ENCODE data around the gene SCN1A. TPM values are rescaled to one million over a fixed set of nuclear protein-coding genes. Genes with fewer than 3 reads are reported as not detected.
A peak's percentile ranks its signal among the peaks of the same experiment; 100 is the strongest.

SCN1A gene
- total RNA-seq, 1 experiment from 2014 or later, result not detected

- DNase-seq, result no peak
- Histone ChIP-seq H3K79me2 (ENCODE audit: low read length) (no peaks in the 10 kb centered on the region), H3K9me3 (ENCODE audit: low read length) (no peaks in the 10 kb centered on the region), H3K36me3 (ENCODE audit: insufficient read depth, low read length) (no peaks in the 10 kb centered on the region), H3K27me3 (ENCODE audit: low read length) (no peaks in the 10 kb centered on the region), H3K9ac (ENCODE audit: low read length) (no peak overlapping the region), H3K4me3 (ENCODE audit: low read length) (no peak overlapping the region), H4K20me1 (ENCODE audit: insufficient read depth, low read depth, low read length) (no peaks in the 10 kb centered on the region), H3K27ac (ENCODE audit: low read length) (no peak overlapping the region), H3K4me1 (ENCODE audit: low read length) (no peaks in the 10 kb centered on the region), H3K4me2 (ENCODE audit: low read depth, low read length, poor library complexity, severe bottlenecking) (no peak overlapping the region), H3K9me2 (replicated peaks; ENCODE audit: insufficient read depth, low read length) (no peaks in the 10 kb centered on the region), H2AFZ (ENCODE audit: low read length) (no peak overlapping the region)
Observed at GRCh38 chr2:166156985-166157490, 29.2 kb upstream of the SCN1A start.

- no peak for DNase-seq
- H3K4me3 ChIP-seq (ENCODE audit: low read length), result no peak overlapping the region
- no peaks in the 10 kb centered on the region for H3K9me2 ChIP-seq (replicated peaks; ENCODE audit: insufficient read depth, low read length)
- H3K27ac ChIP-seq (ENCODE audit: low read length), result no peak overlapping the region
- H2AFZ ChIP-seq (ENCODE audit: low read length), result no peak overlapping the region
- no peaks in the 10 kb centered on the region for H3K9me3 ChIP-seq (ENCODE audit: low read length)
- no peak overlapping the region for H3K9ac ChIP-seq (ENCODE audit: low read length)
- H3K79me2 ChIP-seq (ENCODE audit: low read length), result no peaks in the 10 kb centered on the region
- H3K36me3 ChIP-seq (ENCODE audit: insufficient read depth, low read length), result no peaks in the 10 kb centered on the region
- no peaks in the 10 kb centered on the region for H4K20me1 ChIP-seq (ENCODE audit: insufficient read depth, low read depth, low read length)
- H3K4me1 ChIP-seq (ENCODE audit: low read length), result no peaks in the 10 kb centered on the region
- no peaks in the 10 kb centered on the region for H3K27me3 ChIP-seq (ENCODE audit: low read length)
- no peak overlapping the region for H3K4me2 ChIP-seq (ENCODE audit: low read depth, low read length, poor library complexity, severe bottlenecking)
Observed at GRCh38 chr2:166155589-166155988, 27.8 kb upstream of the SCN1A start.

GRCh38 chr2:166154685-166155338 lies 27.0 kb upstream of the SCN1A start:
- Histone ChIP-seq H3K36me3 (ENCODE audit: insufficient read depth, low read length) (no peaks in the 10 kb centered on the region), H3K9me3 (ENCODE audit: low read length) (no peaks in the 10 kb centered on the region), H4K20me1 (ENCODE audit: insufficient read depth, low read depth, low read length) (no peaks in the 10 kb centered on the region), H3K9me2 (replicated peaks; ENCODE audit: insufficient read depth, low read length) (no peaks in the 10 kb centered on the region), H3K9ac (ENCODE audit: low read length) (no peak overlapping the region), H3K4me1 (ENCODE audit: low read length) (no peaks in the 10 kb centered on the region), H3K27ac (ENCODE audit: low read length) (no peak overlapping the region), H3K79me2 (ENCODE audit: low read length) (no peaks in the 10 kb centered on the region), H3K4me2 (ENCODE audit: low read depth, low read length, poor library complexity, severe bottlenecking) (no peak overlapping the region), H3K4me3 (ENCODE audit: low read length) (no peak overlapping the region), H3K27me3 (ENCODE audit: low read length) (no peaks in the 10 kb centered on the region), H2AFZ (ENCODE audit: low read length) (no peak overlapping the region)
- no peak for DNase-seq

- Histone ChIP-seq H3K4me1 (ENCODE audit: low read length) (no peaks in the 10 kb centered on the region), H4K20me1 (ENCODE audit: insufficient read depth, low read depth, low read length) (no peaks in the 10 kb centered on the region), H3K27ac (ENCODE audit: low read length) (no peak overlapping the region), H3K9me2 (replicated peaks; ENCODE audit: insufficient read depth, low read length) (no peaks in the 10 kb centered on the region), H3K4me3 (ENCODE audit: low read length) (no peak overlapping the region), H3K9ac (ENCODE audit: low read length) (no peak overlapping the region), H3K27me3 (ENCODE audit: low read length) (no peaks in the 10 kb centered on the region), H3K36me3 (ENCODE audit: insufficient read depth, low read length) (no peaks in the 10 kb centered on the region), H3K9me3 (ENCODE audit: low read length) (no peaks in the 10 kb centered on the region), H3K4me2 (ENCODE audit: low read depth, low read length, poor library complexity, severe bottlenecking) (no peak overlapping the region), H2AFZ (ENCODE audit: low read length) (no peak overlapping the region), H3K79me2 (ENCODE audit: low read length) (no peaks in the 10 kb centered on the region)
- no peak for DNase-seq
Observed at GRCh38 chr2:166152064-166152463, 24.2 kb upstream of the SCN1A start.

- no peak for DNase-seq
- no peak overlapping the region for H3K4me2 ChIP-seq (ENCODE audit: low read depth, low read length, poor library complexity, severe bottlenecking)
- H4K20me1 ChIP-seq (ENCODE audit: insufficient read depth, low read depth, low read length), result no peaks in the 10 kb centered on the region
- no peak overlapping the region for H3K9ac ChIP-seq (ENCODE audit: low read length)
- no peak overlapping the region for H3K27ac ChIP-seq (ENCODE audit: low read length)
- H3K4me1 ChIP-seq (ENCODE audit: low read length), result no peaks in the 10 kb centered on the region
- H2AFZ ChIP-seq (ENCODE audit: low read length), result no peak overlapping the region
- no peaks in the 10 kb centered on the region for H3K9me3 ChIP-seq (ENCODE audit: low read length)
- no peaks in the 10 kb centered on the region for H3K9me2 ChIP-seq (replicated peaks; ENCODE audit: insufficient read depth, low read length)
- H3K27me3 ChIP-seq (ENCODE audit: low read length), result no peaks in the 10 kb centered on the region; the same call in 1 of the 2 replicates
- no peaks in the 10 kb centered on the region for H3K79me2 ChIP-seq (ENCODE audit: low read length)
- no peaks in the 10 kb centered on the region for H3K36me3 ChIP-seq (ENCODE audit: insufficient read depth, low read length)
- no peak overlapping the region for H3K4me3 ChIP-seq (ENCODE audit: low read length)
Observed at GRCh38 chr2:166148500-166149400, 20.9 kb upstream of the SCN1A start.

GRCh38 chr2:166147883-166148282 lies 20.1 kb upstream of the SCN1A start:
- Histone ChIP-seq H3K9me2 (replicated peaks; ENCODE audit: insufficient read depth, low read length) (no peaks in the 10 kb centered on the region), H3K9me3 (ENCODE audit: low read length) (no peaks in the 10 kb centered on the region), H4K20me1 (ENCODE audit: insufficient read depth, low read depth, low read length) (no peaks in the 10 kb centered on the region), H3K27me3 (ENCODE audit: low read length) (no peaks in the 10 kb centered on the region; the same call in 1 of the 2 replicates), H3K27ac (ENCODE audit: low read length) (no peak overlapping the region), H2AFZ (ENCODE audit: low read length) (no peak overlapping the region), H3K9ac (ENCODE audit: low read length) (no peak overlapping the region), H3K4me1 (ENCODE audit: low read length) (no peaks in the 10 kb centered on the region), H3K79me2 (ENCODE audit: low read length) (no peaks in the 10 kb centered on the region), H3K4me2 (ENCODE audit: low read depth, low read length, poor library complexity, severe bottlenecking) (no peak overlapping the region), H3K4me3 (ENCODE audit: low read length) (no peak overlapping the region), H3K36me3 (ENCODE audit: insufficient read depth, low read length) (no peaks in the 10 kb centered on the region)
- peak; percentile 20 for DNase-seq

GRCh38 chr2:166144071-166144470 lies 16.3 kb upstream of the SCN1A start:
- Histone ChIP-seq H3K27ac (ENCODE audit: low read length) (no peak overlapping the region), H3K4me3 (ENCODE audit: low read length) (no peak overlapping the region), H4K20me1 (ENCODE audit: insufficient read depth, low read depth, low read length) (no peaks in the 10 kb centered on the region), H3K36me3 (ENCODE audit: insufficient read depth, low read length) (no peaks in the 10 kb centered on the region), H3K79me2 (ENCODE audit: low read length) (no peaks in the 10 kb centered on the region), H3K9ac (ENCODE audit: low read length) (no peak overlapping the region), H3K9me2 (replicated peaks; ENCODE audit: insufficient read depth, low read length) (no peaks in the 10 kb centered on the region), H3K27me3 (ENCODE audit: low read length) (no peaks in the 10 kb centered on the region; the same call in 1 of the 2 replicates), H3K4me2 (ENCODE audit: low read depth, low read length, poor library complexity, severe bottlenecking) (no peak overlapping the region), H3K4me1 (ENCODE audit: low read length) (peaks cover 4% of the 10 kb centered on the region), H2AFZ (ENCODE audit: low read length) (no peak overlapping the region), H3K9me3 (ENCODE audit: low read length) (no peaks in the 10 kb centered on the region)
- no peak for DNase-seq

- no peak overlapping the region for H3K27ac ChIP-seq (ENCODE audit: low read length)
- H3K79me2 ChIP-seq (ENCODE audit: low read length), result no peaks in the 10 kb centered on the region
- no peak overlapping the region for H3K9ac ChIP-seq (ENCODE audit: low read length)
- peaks cover 10% of the 10 kb centered on the region for H3K4me1 ChIP-seq (ENCODE audit: low read length)
- H3K36me3 ChIP-seq (ENCODE audit: insufficient read depth, low read length), result no peaks in the 10 kb centered on the region
- H3K9me3 ChIP-seq (ENCODE audit: low read length), result no peaks in the 10 kb centered on the region
- no peak overlapping the region for H3K4me3 ChIP-seq (ENCODE audit: low read length)
- H3K4me2 ChIP-seq (ENCODE audit: low read depth, low read length, poor library complexity, severe bottlenecking), result peak overlapping the region; percentile 15
- H3K9me2 ChIP-seq (replicated peaks; ENCODE audit: insufficient read depth, low read length), result no peaks in the 10 kb centered on the region
- no peaks in the 10 kb centered on the region; the same call in 1 of the 2 replicates for H3K27me3 ChIP-seq (ENCODE audit: low read length)
- no peak overlapping the region for H2AFZ ChIP-seq (ENCODE audit: low read length)
- no peaks in the 10 kb centered on the region for H4K20me1 ChIP-seq (ENCODE audit: insufficient read depth, low read depth, low read length)
- peak; percentile 48 for DNase-seq
Observed at GRCh38 chr2:166140932-166141331, 13.1 kb upstream of the SCN1A start.
